ENCODE data around the gene CLHC1.
A peak's percentile ranks its signal among the peaks of the same experiment; 100 is the strongest.
"Not testable (repeated sequence)": the region's sequence is repeated elsewhere in the genome, so short reads cannot be mapped to it uniquely, and the experiment has no call there.

The CLHC1 gene

DNA sequence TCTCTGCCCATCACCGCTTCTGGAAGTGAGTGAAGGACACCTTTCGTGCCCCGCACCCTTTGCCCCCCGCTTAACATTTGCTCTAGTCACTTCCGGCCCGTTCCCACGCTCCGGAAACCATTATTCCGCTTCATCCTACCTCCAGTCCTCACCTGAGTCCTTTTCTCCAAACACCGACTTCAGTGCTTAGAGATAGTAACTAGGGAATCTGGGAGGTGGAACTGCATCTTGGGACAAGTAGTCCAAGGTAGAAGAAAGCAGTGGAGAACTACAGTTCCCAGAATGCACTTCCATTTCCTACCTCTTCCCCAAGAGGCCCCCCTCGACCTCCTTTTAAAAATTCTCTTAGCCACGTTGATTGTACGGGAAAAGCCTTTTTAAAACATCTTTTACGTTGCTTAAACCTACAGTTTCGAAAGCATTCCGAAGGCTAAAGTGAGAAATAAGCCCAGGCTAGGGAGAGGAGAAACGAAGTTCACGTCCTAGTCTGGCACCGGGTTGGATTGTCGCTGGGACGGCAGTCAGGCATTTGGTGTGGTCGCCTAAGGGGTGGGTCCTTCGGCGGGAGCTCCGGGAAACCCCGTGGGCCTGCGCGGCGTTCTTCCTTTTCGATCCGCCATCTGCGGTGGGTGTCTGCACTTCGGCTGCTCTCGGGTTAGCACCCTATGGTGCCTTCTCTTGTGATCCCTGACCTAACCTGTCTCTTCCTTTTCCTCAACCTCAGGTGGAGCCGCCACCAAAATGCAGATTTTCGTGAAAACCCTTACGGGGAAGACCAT is at the start of gene CLHC1, which contains the start of gene RPS27A:
Gene CLHC1 (minus strand): TSS at position 210 of the 779 bp plus-strand sequence. CDS start 9,882 bp downstream, outside the sequence.
Gene RPS27A (plus strand): TSS at position 605 of the 779 bp plus-strand sequence. CDS start 137 bp downstream, at position 742.
- peak; percentile 88 for DNase-seq (ENCODE audit: extremely low spot score)
- TF ChIP-seq, protein P1, sequence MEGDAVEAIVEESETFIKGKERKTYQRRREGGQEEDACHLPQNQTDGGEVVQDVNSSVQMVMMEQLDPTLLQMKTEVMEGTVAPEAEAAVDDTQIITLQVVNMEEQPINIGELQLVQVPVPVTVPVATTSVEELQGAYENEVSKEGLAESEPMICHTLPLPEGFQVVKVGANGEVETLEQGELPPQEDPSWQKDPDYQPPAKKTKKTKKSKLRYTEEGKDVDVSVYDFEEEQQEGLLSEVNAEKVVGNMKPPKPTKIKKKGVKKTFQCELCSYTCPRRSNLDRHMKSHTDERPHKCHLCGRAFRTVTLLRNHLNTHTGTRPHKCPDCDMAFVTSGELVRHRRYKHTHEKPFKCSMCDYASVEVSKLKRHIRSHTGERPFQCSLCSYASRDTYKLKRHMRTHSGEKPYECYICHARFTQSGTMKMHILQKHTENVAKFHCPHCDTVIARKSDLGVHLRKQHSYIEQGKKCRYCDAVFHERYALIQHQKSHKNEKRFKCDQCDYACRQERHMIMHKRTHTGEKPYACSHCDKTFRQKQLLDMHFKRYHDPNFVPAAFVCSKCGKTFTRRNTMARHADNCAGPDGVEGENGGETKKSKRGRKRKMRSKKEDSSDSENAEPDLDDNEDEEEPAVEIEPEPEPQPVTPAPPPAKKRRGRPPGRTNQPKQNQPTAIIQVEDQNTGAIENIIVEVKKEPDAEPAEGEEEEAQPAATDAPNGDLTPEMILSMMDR (IDR thresholded peaks at IDR 0.05; ENCODE audit: control extremely low read depth, extremely low read depth, low read depth, missing control alignments) = no peak
- POLR2A ChIA-PET = interaction anchor here (1.1 kb wide), 1 partner anchor 9 kb away, joined by 7 read pairs; no protein-coding TSS in a partner anchor
- CTCF ChIA-PET = interaction anchor here (0.6 to 1.0 kb wide), 3 partner anchors 9 to 220 kb away, joined by 3 to 5 read pairs (median 3); no protein-coding TSS in a partner anchor

DNA sequence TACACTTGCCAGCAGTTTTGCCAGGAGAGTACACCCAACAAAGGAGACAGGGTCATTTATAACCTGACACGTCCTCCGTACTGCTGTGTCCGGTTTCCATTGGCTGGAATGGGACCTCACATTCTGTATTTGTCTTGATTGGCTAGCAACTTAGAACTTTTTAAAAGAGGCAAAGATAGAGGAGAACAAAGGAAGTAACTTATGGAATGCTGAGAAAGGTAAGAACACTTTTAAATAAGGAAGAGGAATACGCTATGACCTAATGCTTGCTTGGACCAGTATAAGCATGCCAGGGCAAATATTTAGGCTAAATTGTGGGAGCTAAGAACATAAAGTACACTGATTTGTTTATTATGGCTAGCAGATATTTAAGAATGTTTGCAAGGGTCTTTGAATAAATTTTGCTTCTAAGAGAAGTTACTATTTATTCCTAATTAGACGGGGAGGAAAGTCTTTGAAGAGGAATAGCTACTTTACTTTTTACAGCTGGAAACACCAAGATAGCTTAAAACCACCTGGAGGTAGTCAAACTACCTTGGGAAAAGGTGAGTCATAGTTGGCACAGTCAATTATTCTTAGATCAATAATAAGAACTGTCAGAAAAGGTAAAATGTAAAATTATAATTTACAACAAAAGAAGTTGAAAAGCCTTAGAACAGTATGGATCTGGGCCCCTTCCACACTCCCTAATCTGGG is 48.9 kb upstream of the CLHC1 start:
- DNase-seq (ENCODE audit: extremely low spot score); POLR2A ChIA-PET: not testable (repeated sequence)
- CTCF ChIA-PET = interaction anchor here (1.1 kb wide), 1 partner anchor 12 kb away, joined by 4 read pairs; the partner anchor contains the start of gene MTIF2

DNA sequence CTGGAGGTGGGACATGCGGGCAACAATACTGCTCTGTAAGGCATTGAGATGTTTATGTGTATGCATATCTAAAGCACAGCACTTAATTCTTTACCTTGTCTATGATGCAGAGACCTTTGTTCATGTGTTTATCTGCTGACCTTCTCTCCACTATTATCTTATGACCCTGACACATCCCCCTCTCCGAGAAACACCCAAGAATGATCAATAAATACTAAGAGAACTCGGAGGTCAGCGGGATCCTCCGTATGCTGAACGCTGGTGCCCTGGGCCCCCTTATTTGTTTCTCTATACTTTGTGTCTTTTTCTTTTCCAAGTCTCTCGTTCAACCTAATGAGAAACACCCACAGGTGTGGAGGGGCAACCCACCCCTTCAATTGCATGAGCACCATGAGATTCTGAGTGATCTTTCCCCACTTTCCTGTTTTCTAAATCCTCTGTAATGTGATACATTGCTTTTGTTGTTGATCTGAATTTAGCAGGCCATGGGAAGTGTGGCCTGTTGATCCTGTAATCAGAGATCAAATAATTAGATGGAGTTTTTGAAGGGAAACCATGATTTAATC is 47.8 kb upstream of the CLHC1 start:
- POLR2A ChIA-PET; DNase-seq (ENCODE audit: extremely low spot score); CTCF ChIA-PET: not testable (repeated sequence)

DNA sequence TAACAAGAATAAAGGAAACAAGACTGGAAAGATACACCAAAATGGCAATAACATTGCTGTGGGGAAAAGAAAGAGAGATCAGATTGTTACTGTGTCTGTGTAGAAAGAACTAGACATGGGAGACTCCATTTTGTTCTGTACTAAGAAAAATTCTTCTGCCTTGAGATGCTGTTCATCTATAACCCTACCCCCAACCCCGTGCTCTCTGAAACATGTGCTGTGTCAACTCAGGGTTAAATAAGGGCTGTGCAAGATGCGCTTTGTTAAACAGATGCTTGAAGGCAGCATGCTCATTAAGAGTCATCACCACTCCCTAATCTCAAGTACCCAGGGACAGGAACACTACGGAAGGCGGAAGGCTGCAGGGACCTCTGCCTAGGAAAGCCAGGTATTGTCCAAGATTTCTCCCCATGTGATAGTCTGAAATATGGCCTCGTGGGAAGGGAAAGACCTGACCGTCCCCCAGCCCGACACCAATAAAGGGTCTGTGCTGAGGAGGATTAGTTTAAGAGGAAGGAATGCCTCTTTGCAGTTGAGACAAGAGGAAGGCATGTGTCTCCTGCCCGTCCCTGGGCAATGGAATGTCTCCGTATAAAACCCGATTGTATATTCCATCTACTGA is 47.2 kb upstream of the CLHC1 start:
- CTCF ChIA-PET; DNase-seq (ENCODE audit: extremely low spot score); POLR2A ChIA-PET: not testable (repeated sequence)

DNA sequence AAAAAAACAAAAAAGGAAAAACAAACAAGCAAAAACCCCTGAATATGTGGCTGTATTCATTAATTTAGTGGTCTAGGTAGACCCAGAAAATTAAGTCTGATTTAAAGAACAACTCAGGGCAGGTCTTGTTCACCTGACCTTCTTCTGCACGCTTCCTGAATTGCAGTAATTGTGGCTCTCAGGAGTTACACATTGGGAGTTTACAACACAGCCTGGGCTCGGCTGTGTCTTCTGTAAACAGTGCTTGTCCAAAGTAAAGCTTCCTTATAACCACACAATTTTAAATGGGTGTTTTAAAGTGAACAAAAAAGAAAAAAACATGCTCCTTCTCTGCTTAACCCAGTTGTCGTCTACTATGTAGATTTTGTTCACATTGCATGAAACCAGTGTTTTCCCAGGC is 45.2 kb upstream of the CLHC1 start:
- ChIA-PET CTCF (interaction anchor here (1.4 kb wide), 1 partner anchor 11 kb away, joined by 3 read pairs; no protein-coding TSS in a partner anchor), POLR2A (no interaction called here)
- no peak for DNase-seq (ENCODE audit: extremely low spot score)
- TF ChIP-seq, protein P1 (IDR thresholded peaks at IDR 0.05; ENCODE audit: control extremely low read depth, extremely low read depth, low read depth, missing control alignments) = no peak

DNA sequence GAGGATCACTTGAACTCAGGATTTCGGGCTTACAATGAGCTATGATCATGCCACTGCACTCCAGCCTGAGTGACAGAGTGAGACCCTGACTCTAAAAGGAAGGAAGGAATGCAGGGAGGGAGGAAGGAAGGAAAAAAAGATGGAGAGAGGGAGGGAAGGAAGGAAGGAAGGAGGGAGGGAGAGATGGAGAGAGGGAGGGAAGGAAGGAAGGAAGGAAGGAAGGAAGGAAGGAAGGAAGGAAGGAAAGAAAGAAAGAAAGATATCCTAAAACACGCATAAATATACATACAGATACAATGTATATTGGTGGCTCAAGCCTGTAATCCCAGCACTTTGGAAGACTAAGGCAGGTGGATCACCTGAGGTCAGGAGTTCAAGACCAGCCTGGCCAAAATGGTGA is 42.3 kb upstream of the CLHC1 start:
- POLR2A ChIA-PET; DNase-seq (ENCODE audit: extremely low spot score): not testable (repeated sequence)
- CTCF ChIA-PET = interaction anchor here (1.0 kb wide), 1 partner anchor 51 kb away, joined by 3 read pairs; no protein-coding TSS in a partner anchor

DNA sequence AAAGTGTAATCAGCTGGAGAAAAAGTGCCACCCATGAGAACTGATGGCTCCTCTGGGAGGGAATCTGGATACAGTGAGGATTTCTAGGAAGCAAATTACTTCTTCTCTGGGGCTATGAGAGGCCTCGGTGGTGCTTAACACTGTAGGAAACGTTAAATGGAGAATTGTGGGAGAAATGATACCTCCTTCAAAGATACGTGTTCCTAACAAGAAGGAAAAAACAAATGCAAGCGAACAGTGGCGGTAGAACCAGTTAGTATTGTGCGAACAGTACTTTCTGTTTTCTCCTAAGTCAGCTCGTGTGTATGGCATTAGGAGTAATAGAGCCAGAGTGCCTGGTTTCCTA is 37.5 kb upstream of the CLHC1 start:
- CTCF ChIA-PET = interaction anchor here (1.3 to 2.1 kb wide), 2 partner anchors 10 to 12 kb away, joined by 4 read pairs; no protein-coding TSS in a partner anchor
- peak; percentile 23 for DNase-seq (ENCODE audit: extremely low spot score)

More for the DNA sequence above, 37.5 kb upstream of the CLHC1 start:
- TF ChIP-seq, protein P1 (IDR thresholded peaks at IDR 0.05; ENCODE audit: control extremely low read depth, extremely low read depth, low read depth, missing control alignments) = no peak
- POLR2A ChIA-PET = interaction anchor here (1.1 kb wide), 1 partner anchor 143 kb away, joined by 8 read pairs; no protein-coding TSS in a partner anchor
